ENCODE measurements around the gene HYAL2. TPM values are rescaled to one million over a fixed set of nuclear protein-coding genes. Genes with fewer than 3 reads are reported as not detected.

The HYAL2 gene
- total and polyA plus RNA-seq, 2 of the 8 experiments (the other 6 are each of a cell fraction or from before 2014, with no cell fraction given), result 51.9 to 176 TPM

DNA sequence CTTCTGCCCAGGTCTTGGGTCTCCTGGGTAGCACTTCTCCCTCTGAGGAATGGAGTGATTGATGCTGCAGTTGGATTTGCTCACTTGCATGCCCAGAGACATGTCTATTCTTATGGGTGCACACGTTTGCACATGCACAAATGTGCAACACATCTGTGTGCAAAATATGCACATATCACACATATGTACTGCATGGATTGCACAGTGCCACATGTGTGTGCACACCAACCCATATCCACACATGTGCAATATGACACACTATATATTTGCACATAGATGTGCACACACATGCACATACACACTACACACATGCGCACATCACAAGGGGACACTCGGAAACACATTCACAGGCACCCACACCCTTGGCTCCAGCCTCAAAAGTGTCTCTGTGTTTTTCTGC is 54.3 kb downstream of the HYAL2 start:
- FAIRE-seq (no peak), DNase-seq (ENCODE audit: low read depth in 1 of 2, low spot score in 2 of 2) (no peak)
- Histone ChIP-seq H2BK20ac (ENCODE audit: low read length) (no peak overlapping the region), H2BK12ac (ENCODE audit: low read depth, low read length) (peak overlapping the region; percentile 97; the same call in 1 of the 2 replicates), H3K36me3 (ENCODE audit: control insufficient read depth in 2 of 4, insufficient read depth in 4 of 4, low read length in 3 of 4) (no peaks in the 10 kb centered on the region), H3K79me1 (ENCODE audit: low read depth, low read length) (no peaks in the 10 kb centered on the region), H4K5ac (ENCODE audit: insufficient read length, low read depth, low read length) (no peak overlapping the region), H3K4me3 (ENCODE audit: extremely low read depth in 1 of 4, insufficient read depth in 2 of 4, low read depth in 3 of 4, low read length in 4 of 4) (no peak overlapping the region), H4K8ac (ENCODE audit: extremely low read depth, insufficient read depth, low read length) (no peak overlapping the region), H3K4ac (replicated peaks; ENCODE audit: insufficient read length, low read depth, low read length) (no peak overlapping the region), H2BK5ac (ENCODE audit: low read depth, low read length) (no peak overlapping the region), H3K23ac (ENCODE audit: insufficient read length) (no peak overlapping the region), H2BK15ac (ENCODE audit: low read length) (peak overlapping the region; percentile 5; the same call in 1 of the 2 replicates), H3K18ac (ENCODE audit: extremely low read depth, low read length) (no peak overlapping the region), H2AFZ (ENCODE audit: low read length) (no peak overlapping the region), H3K9me3 (ENCODE audit: insufficient read depth in 2 of 2, low read depth in 1 of 2, low read length in 1 of 2) (no peaks in the 10 kb centered on the region), H3K4me2 (ENCODE audit: insufficient read depth in 1 of 2, low read depth in 2 of 2, low read length in 2 of 2) (peak overlapping the region in 1 of 2 experiments; percentile 28; a peak in 1 of 4 replicates), H3K27ac (ENCODE audit: low read depth, low read length) (no peak overlapping the region), H3K23me2 (ENCODE audit: low read depth, low read length) (peaks cover 4% of the 10 kb centered on the region; the same call in 1 of the 2 replicates), H2AK5ac (ENCODE audit: low read depth, low read length) (0 out of 2 replicates have a peak overlapping the region, but pooled peaks have one; percentile 11), H3K56ac (replicated peaks; ENCODE audit: insufficient read length, low read depth, low read length) (no peak overlapping the region), H4K20me1 (replicated peaks in 1 of 2; ENCODE audit: control insufficient read depth in 1 of 2, insufficient read depth in 2 of 2, low read length in 2 of 2) (peaks cover 0 to 1% of the 10 kb centered on the region in 2 experiments), H4K91ac (replicated peaks; ENCODE audit: insufficient read length, low read length) (no peak overlapping the region), H3K4me1 (replicated peaks in 1 of 4; ENCODE audit: control insufficient read depth in 3 of 4, insufficient read depth in 4 of 4, low read length in 3 of 4) (peaks cover 0 to 51% (median 37%) of the 10 kb centered on the region in 4 experiments; a peak in 6 of 7 replicates), H2BK120ac (replicated peaks; ENCODE audit: low read depth, low read length) (no peak overlapping the region), H3K27me3 (replicated peaks in 1 of 4; ENCODE audit: control insufficient read depth in 3 of 4, extremely low read depth in 1 of 4, insufficient read depth in 3 of 4, low read length in 3 of 4) (peaks cover 1 to 8% (median 3%) of the 10 kb centered on the region in 4 experiments), H3K79me2 (ENCODE audit: control insufficient read depth in 1 of 2, insufficient read depth in 2 of 2, low read length in 2 of 2) (no peaks in the 10 kb centered on the region), H3K9ac (replicated peaks in 1 of 4; ENCODE audit: extremely low read depth in 1 of 4, low read depth in 3 of 4, low read length in 3 of 4) (no peak overlapping the region), H3K14ac (ENCODE audit: insufficient read length) (no peak overlapping the region)
- ChIA-PET POLR2A (ENCODE audit: partially characterized antibody) (interaction anchor here (0.6 to 2.1 kb wide), 8 partner anchors 9 to 299 kb away, joined by 3 to 11 read pairs (median 4); partner anchors contain the start of genes IFRD2 and LSMEM2), CTCF (ENCODE audit: partially characterized antibody) (interaction anchor here (0.6 to 53.5 kb wide), 8 partner anchors 10 to 124 kb away, joined by 3 to 2149 read pairs (median 72); partner anchors contain the start of genes GNAI2, GNAT1, LSMEM2 and SLC38A3)
- WGBS, 2 experiments (ENCODE audit: extremely low coverage in 1 of 2, insufficient coverage in 1 of 2, insufficient read length in 1 of 2, insufficient replicate concordance in 2 of 2, low coverage in 1 of 2, low lambda C conversion rate in 2 of 2, missing lambda C conversion rate in 1 of 2), result 89% methylated on average over 3 of the region's 3 CpGs; no CpG with 5 or more reads in 1 of the 2 experiments
- TF ChIP-seq CHD1 (IDR thresholded peaks at IDR 0.05; ENCODE audit: low read depth, low read length) (no peak), POLR2A (IDR thresholded peaks at IDR 0.05; ENCODE audit: control extremely low read depth in 1 of 2, low read depth in 2 of 2, low read length in 2 of 2) (no peak), NANOG (IDR thresholded peaks at IDR 0.05; ENCODE audit: insufficient read depth, low read depth, low read length, poor library complexity, severe bottlenecking) (no peak), TEAD4 (IDR thresholded peaks at IDR 0.05; ENCODE audit: low read depth, low read length) (no peak), GABPA (IDR thresholded peaks at IDR 0.05; ENCODE audit: borderline replicate concordance, insufficient read depth, low read length) (no peak), CHD2 (IDR thresholded peaks at IDR 0.05; ENCODE audit: low read length) (no peak), POU5F1 (IDR thresholded peaks at IDR 0.05; ENCODE audit: low read depth, low read length) (no peak), CTBP2 (IDR thresholded peaks at IDR 0.05; ENCODE audit: borderline replicate concordance, insufficient read depth, insufficient read length, low read length) (no peak), HDAC6 (IDR thresholded peaks at IDR 0.05; ENCODE audit: low read depth, low read length) (no peak), CBX5 (IDR thresholded peaks at IDR 0.05; ENCODE audit: low read depth, low read length) (no peak)
- TF ChIP-seq, protein P1, sequence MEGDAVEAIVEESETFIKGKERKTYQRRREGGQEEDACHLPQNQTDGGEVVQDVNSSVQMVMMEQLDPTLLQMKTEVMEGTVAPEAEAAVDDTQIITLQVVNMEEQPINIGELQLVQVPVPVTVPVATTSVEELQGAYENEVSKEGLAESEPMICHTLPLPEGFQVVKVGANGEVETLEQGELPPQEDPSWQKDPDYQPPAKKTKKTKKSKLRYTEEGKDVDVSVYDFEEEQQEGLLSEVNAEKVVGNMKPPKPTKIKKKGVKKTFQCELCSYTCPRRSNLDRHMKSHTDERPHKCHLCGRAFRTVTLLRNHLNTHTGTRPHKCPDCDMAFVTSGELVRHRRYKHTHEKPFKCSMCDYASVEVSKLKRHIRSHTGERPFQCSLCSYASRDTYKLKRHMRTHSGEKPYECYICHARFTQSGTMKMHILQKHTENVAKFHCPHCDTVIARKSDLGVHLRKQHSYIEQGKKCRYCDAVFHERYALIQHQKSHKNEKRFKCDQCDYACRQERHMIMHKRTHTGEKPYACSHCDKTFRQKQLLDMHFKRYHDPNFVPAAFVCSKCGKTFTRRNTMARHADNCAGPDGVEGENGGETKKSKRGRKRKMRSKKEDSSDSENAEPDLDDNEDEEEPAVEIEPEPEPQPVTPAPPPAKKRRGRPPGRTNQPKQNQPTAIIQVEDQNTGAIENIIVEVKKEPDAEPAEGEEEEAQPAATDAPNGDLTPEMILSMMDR (IDR thresholded peaks at IDR 0.05; ENCODE audit: control extremely low read depth in 1 of 3, insufficient read depth in 1 of 3, low read depth in 1 of 3, low read length in 3 of 3), result no peak
